ENCODE data around the gene KCNIP3. TPM values are rescaled to one million over a fixed set of nuclear protein-coding genes. Genes with fewer than 3 reads are reported as not detected.

Gene KCNIP3
- total RNA-seq, 1 donor from 2014 or later, result 7.3 TPM

DNA sequence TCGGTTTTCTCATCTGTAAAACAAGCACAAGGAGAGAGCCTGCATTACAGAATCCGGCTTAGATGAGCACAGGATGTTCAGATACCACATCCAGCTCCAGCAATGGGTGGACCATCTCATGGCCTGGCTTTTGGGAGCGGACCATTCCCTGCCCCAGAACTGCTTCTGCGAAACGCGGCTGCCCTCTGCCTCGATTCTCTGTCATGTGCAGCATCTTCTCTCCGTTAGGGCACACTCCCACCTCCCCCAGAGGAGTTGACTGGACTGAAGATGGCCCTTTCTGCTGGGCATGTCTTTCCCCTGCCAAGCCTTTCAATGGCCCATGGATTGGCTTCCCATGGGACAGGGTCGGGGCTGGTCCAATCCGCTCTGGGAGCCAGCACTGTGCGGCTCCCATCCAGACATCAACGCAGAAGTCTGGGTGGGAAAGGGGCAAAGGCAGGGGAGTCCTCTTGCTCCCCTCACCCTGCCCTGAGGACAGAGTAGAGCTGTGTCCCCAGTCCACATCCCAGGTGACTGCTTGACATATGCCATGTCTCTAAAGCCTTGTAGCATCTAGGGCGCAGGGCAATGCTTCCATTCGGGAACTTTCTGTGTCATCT, 91.0 kb downstream of the KCNIP3 start:
- Mint-ChIP-seq H3K27ac (ENCODE audit: unreplicated experiment) (no peak overlapping the region), H3K9me3 (ENCODE audit: unreplicated experiment) (peaks cover 4% of the 10 kb centered on the region)
- no peak for DNase-seq

DNA sequence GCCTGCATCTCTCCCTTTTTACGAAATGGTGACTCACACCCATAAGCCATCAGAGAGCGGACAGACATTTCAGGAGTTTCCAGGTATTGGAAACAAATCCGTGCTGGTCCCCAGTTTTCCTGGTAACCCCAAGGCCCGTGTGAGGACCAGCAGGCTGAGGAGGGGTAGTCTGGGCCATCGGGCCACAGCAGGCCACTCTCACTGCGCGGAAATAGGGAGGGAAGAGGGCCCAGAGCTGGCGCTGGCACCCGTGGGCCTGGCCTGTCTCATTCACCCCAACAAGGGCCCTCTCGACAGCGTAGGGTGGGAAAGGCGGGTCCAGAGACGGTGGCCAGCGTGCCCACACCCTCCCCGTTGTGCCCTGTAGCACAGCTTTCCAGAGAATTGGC, 91.7 kb downstream of the KCNIP3 start:
- Mint-ChIP-seq H3K9me3 (ENCODE audit: unreplicated experiment) (peaks cover 4% of the 10 kb centered on the region), H3K36me3 (ENCODE audit: unreplicated experiment) (no peaks in the 10 kb centered on the region), H3K27me3 (ENCODE audit: unreplicated experiment) (peaks cover 8% of the 10 kb centered on the region), H3K4me1 (ENCODE audit: low read depth, unreplicated experiment) (peaks cover 2% of the 10 kb centered on the region), H3K27ac (ENCODE audit: unreplicated experiment) (no peak overlapping the region), H3K4me3 (ENCODE audit: unreplicated experiment) (no peak overlapping the region)
- DNase-seq, result no peak
- TF ChIP-seq, protein P1, sequence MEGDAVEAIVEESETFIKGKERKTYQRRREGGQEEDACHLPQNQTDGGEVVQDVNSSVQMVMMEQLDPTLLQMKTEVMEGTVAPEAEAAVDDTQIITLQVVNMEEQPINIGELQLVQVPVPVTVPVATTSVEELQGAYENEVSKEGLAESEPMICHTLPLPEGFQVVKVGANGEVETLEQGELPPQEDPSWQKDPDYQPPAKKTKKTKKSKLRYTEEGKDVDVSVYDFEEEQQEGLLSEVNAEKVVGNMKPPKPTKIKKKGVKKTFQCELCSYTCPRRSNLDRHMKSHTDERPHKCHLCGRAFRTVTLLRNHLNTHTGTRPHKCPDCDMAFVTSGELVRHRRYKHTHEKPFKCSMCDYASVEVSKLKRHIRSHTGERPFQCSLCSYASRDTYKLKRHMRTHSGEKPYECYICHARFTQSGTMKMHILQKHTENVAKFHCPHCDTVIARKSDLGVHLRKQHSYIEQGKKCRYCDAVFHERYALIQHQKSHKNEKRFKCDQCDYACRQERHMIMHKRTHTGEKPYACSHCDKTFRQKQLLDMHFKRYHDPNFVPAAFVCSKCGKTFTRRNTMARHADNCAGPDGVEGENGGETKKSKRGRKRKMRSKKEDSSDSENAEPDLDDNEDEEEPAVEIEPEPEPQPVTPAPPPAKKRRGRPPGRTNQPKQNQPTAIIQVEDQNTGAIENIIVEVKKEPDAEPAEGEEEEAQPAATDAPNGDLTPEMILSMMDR (IDR thresholded peaks at IDR 0.05; ENCODE audit: partially characterized antibody, unreplicated experiment), result no peak

More for the DNA sequence above, 91.0 kb downstream of the KCNIP3 start:
- TF ChIP-seq, protein P1 (IDR thresholded peaks at IDR 0.05; ENCODE audit: partially characterized antibody, unreplicated experiment), result no peak
- Mint-ChIP-seq H3K4me1 (ENCODE audit: low read depth, unreplicated experiment) (peaks cover 2% of the 10 kb centered on the region), H3K36me3 (ENCODE audit: unreplicated experiment) (no peaks in the 10 kb centered on the region), H3K4me3 (ENCODE audit: unreplicated experiment) (no peak overlapping the region), H3K27me3 (ENCODE audit: unreplicated experiment) (peaks cover 8% of the 10 kb centered on the region)

DNA sequence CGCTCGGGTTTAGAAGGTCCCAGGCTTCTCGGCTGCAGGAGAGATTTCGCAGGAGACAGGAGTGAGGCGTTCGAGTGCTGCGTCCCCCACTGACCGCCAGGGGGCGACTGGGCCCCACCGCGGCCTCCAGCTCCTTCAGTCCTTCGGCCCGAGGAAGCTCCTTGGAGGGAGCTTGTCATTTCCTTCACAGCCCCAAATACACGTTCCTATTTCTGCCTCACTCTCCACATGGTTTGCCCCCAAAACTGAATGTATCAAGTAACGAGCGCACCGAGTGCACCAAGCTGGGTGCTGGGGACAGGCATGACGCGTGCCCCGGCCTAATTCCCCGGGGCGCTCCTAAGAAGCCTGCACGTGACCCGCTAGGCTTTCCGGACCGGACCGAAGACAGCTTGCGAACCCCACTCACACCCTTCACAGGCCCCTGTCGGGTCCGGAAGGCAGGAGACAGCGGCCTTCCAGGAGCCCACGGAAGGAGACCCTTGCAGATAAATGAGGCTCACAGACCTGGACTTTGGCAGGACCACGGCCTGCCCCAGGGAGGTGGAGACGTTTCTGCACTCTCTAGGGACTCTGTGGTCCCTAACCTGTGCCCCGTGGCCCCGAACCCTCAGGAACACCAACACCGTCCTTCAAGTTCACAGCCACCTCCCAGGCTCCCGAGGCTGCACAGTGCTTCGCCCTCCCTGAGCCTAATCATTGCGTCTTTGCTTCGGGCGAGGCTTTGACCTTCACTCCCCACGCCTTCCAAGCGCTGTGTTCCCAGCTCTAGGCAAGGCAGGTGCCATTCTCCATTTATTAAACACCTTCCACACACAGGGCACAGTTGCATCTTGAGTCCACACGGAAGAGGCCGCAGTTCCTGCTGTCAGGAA, 92.3 kb downstream of the KCNIP3 start:
- H3K4me1 Mint-ChIP-seq (ENCODE audit: low read depth, unreplicated experiment), result no peaks in the 10 kb centered on the region
- TF ChIP-seq, protein P1 (IDR thresholded peaks at IDR 0.05; ENCODE audit: partially characterized antibody, unreplicated experiment), result peak; percentile 97
- H3K9me3 Mint-ChIP-seq (ENCODE audit: unreplicated experiment), result peaks cover 4% of the 10 kb centered on the region
- peak; percentile 83 for DNase-seq
- H3K27ac Mint-ChIP-seq (ENCODE audit: unreplicated experiment), result no peak overlapping the region
- peaks cover 6% of the 10 kb centered on the region for H3K27me3 Mint-ChIP-seq (ENCODE audit: unreplicated experiment)
- H3K4me3 Mint-ChIP-seq (ENCODE audit: unreplicated experiment), result no peak overlapping the region
- H3K36me3 Mint-ChIP-seq (ENCODE audit: unreplicated experiment), result no peaks in the 10 kb centered on the region

DNA sequence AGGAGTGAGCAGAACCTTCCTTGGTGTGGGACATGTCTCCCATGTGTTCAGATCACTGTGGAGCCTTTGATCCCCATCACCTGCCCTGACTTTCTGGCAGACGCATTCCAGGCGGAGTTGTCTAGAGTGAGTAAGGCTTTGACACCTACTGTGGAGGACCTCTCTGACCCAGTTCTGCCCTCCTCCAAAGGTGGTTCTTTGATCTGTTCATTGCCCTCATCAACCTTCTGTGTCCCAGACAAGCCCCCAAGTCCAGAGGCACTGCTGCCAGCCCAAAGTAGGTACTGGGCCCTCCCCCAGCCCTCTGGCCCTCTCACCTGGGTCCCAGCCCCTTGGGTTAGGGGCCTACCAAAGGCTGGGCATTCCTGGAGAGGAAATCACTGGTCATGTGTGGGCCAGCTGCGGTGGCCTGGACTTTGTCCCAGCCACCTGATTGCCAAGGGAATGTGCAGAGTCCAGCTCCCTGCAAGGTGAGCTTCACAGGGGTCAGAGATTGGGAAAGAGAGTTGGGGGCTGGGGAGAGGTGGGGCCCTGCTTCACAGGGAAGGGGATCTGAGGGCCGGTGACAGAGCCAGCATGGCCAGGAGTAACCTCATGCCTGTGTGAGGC, 93.2 kb downstream of the KCNIP3 start:
- Mint-ChIP-seq H3K27ac (ENCODE audit: unreplicated experiment) (no peak overlapping the region), H3K4me1 (ENCODE audit: low read depth, unreplicated experiment) (no peaks in the 10 kb centered on the region), H3K36me3 (ENCODE audit: unreplicated experiment) (no peaks in the 10 kb centered on the region), H3K27me3 (ENCODE audit: unreplicated experiment) (peaks cover 6% of the 10 kb centered on the region), H3K4me3 (ENCODE audit: unreplicated experiment) (no peak overlapping the region), H3K9me3 (ENCODE audit: unreplicated experiment) (peaks cover 4% of the 10 kb centered on the region)
- TF ChIP-seq, protein P1 (IDR thresholded peaks at IDR 0.05; ENCODE audit: partially characterized antibody, unreplicated experiment), result no peak
- no peak for DNase-seq
